Measurements from ENCODE around the gene E2F8. TPM values are rescaled to one million over a fixed set of nuclear protein-coding genes. Genes with fewer than 3 reads are reported as not detected.

The E2F8 gene
- total RNA-seq = 0.38 and 4.6 TPM in 2 replicates

GRCh38 chr11:19240420-19241259 is at the start of gene E2F8:
TSS of gene E2F8 (minus strand) at chr11:19240945. CDS start at chr11:19240121, 824 bp downstream.

DNA sequence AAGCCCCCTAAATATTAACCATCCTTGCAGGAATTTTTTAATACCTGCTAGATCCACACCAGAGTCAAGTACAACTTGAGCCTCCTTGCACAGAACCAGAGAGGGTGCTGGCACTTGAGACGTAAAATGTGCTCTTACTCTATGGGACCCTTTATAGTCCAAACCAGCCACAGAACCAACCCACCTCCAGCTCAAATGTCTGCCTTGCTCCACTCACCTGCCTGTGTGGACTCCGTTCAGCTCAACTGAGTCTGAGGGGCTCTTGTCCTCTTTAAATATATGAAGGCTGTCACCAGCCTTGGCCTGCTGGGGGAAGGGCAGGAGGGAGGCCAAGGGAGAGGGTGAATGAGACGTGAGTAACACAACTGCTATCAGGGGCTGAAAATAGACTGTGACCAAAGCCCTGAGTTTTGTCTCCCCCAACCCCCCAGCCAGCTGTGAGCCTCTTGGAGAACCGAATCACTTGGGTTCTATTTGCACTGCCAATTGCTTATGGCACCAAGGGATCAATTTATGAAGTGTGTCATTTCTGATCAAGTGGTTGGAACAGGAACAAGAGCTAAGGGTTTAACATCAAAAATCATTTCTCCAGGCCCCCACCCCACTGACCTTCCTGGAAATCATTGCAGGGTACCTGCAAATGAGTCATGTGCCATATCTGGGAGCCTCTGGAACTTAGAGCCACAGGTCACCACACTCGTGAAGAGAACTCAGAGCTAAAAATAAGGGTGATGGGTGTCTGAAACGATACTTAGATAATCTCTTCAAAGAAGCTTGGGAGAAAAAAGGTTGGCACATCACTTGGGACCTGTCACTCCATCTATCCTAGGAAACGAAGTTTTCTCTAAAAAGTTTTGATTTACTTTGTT is 38.8 kb downstream of the E2F8 start, which contains the start of gene CSRP3:
TSS of gene CSRP3 (minus strand) at position 247 of the 869 bp plus-strand sequence. CDS start 9,535 bp downstream, outside the sequence.

Other genes starting within 250 kb of the E2F8 start
- not detected in 2 replicates for gene MRGPRX2, start 180.2 kb downstream of the E2F8 start, total RNA-seq
- gene ZDHHC13, start 123.8 kb downstream of the E2F8 start, total RNA-seq = 10.1 and 15.0 TPM in 2 replicates
- not detected in 2 replicates for gene CSRP3, start 39.0 kb downstream of the E2F8 start, total RNA-seq

Data from mesangial cell (primary cell).